Stomach (tissue), 9 donors: ENCODE results near the gene TRERF1. TPM values are rescaled to one million over a fixed set of nuclear protein-coding genes. Genes with fewer than 3 reads are reported as not detected.

ENCODE experiments used
- DNase-seq, 2 donors: peaks; one replicate each; pipeline versions ENCODE4 v3.0.0 to v3.0.0-alpha.2; 2013 to 2019
- H3K27ac ChIP-seq, 5 donors: fragments of 200-600 bp in 4 of 5; sonication (generic) in 4 of 5; one replicate each; pipeline ENCODE4 v1.5.1; 2013 to 2019; ENCODE audit warnings: mild to moderate bottlenecking in 1 of 5, moderate library complexity in 1 of 5
- H3K27me3 ChIP-seq, 3 donors: fragments of 200-600 bp; sonication (generic); one replicate each; pipeline ENCODE4 v1.5.1; 2017 to 2019; ENCODE audit warnings: mixed run types in 1 of 3
- H3K36me3 ChIP-seq, 4 donors: fragments of 200-600 bp; sonication (generic); 1 replicate in 3 of 4; 2 replicates in 1 of 4; pipeline ENCODE4 v1.5.1; 2016 to 2019
- H3K4me1 ChIP-seq, 4 donors: fragments of 200-600 bp; sonication (generic); one replicate each; pipeline ENCODE4 v1.5.1; 2016 to 2019
- H3K4me3 ChIP-seq, 4 donors: fragments of 200-600 bp; sonication (generic) in 3 of 4; one replicate each; pipeline ENCODE4 v1.5.1; 2016 to 2019; ENCODE audit warnings: mild to moderate bottlenecking in 1 of 4
- H3K9me3 ChIP-seq, 4 donors: fragments of 200-600 bp; sonication (generic); one replicate each; pipeline ENCODE4 v1.5.1; 2016 to 2019
- EP300 ChIP-seq: sonication (generic); formaldehyde crosslinking; IDR thresholded peaks from one replicate; pipeline ENCODE4 v1.6.1; 2017; ENCODE audit warnings: antibody characterized with exemption
- POLR2A ChIP-seq, 4 donors: fragments of 450-650 bp; IDR thresholded peaks; one replicate each; pipeline ENCODE4 v1.6.1; 2016; ENCODE audit warnings: antibody characterized with exemption in 4 of 4, control low read depth in 2 of 4, mild to moderate bottlenecking in 1 of 4, moderate library complexity in 1 of 4
- POLR2AphosphoS5 ChIP-seq, 3 donors: sonication (generic); formaldehyde crosslinking; IDR thresholded peaks; one replicate each; pipeline ENCODE4 v1.6.1; 2016; ENCODE audit warnings: antibody characterized with exemption in 3 of 3
- WGBS, 5 donors: extraction: QIAGEN DNeasy Blood & Tissue Kit in 3 of 5; methylation state at CpG; one replicate each; pipeline versions ENCODE4 v1.1.5 to v1.1.7; 2013 to 2018; 5-methylcytosine and 5-hydroxymethylcytosine counted together
- intact Hi-C: fragments of 100-400 bp; cut with DNase I; formaldehyde crosslinking; loops from one replicate; pipeline ENCODE4 v1.15.1; 2023; ENCODE audit warnings: low total_unique reads
- polyA plus RNA-seq, 3 donors: library from polyadenylated mRNA; stranded (reverse); fragments of 200-250 nt; gene quantifications; one replicate each; pipeline ENCODE4 v1.2.3, GENCODE V29; 2013
- total RNA-seq, 5 donors: library from RNA; depleted of rRNA; stranded (reverse); fragments of >200 nt; gene quantifications; one replicate each; pipeline versions ENCODE4 v1.1.0 to v1.2.3, GENCODE V29; 2014 to 2016
- TF ChIP-seq, protein P1 (sequence below), 7 experiments: fragments of 450-650 bp in 4 of 7; fragments of 200-600 bp in 3 of 7; sonication (generic) in 3 of 7; IDR thresholded peaks; one replicate each; pipeline ENCODE4 v1.5.1; 2016 to 2019; ENCODE audit warnings: antibody characterized with exemption in 7 of 7, control low read depth in 2 of 7, mild to moderate bottlenecking in 1 of 7
- donor health status: healthy with polysubstance abuse.
- donor health status: Bipolar disorder and iron deficiency.
- donor health status: healthy.

TRERF1 gene
- total and polyA plus RNA-seq, 8 donors = 2.1 to 8.1 (median 4.9) TPM

DNA sequence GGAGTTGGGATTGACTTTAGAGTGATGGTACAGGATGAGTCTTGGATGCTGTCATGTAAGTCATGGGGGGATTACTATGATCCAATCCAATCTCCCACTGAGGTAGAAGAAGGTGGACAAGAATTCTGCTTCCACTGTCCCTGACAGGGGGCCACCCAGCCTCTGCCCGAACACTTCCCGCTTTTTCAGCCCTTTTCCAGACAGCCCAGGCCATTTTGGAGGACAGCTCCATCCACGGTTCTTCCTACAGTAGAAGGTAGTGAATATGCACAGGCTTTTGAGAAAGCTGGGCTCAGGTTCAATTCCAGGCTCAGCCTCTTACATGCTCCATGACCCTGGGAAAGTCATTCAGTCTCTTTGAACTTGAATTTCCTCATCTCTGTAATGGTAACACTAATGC, 31.0 kb downstream of the TRERF1 start:
- Histone ChIP-seq H3K27me3 (no peaks in the 10 kb centered on the region), H3K4me3 (no peak overlapping the region), H3K4me1 (peaks cover 0 to 26% (median 8%) of the 10 kb centered on the region in 4 donors), H3K9me3 (no peaks in the 10 kb centered on the region), H3K27ac (no peak overlapping the region), H3K36me3 (no peaks in the 10 kb centered on the region)
- no peak for DNase-seq
- no peak for TF ChIP-seq POLR2A (IDR thresholded peaks at IDR 0.05)
- no peak for TF ChIP-seq POLR2AphosphoS5 (IDR thresholded peaks at IDR 0.05)
- TF ChIP-seq EP300 = no peak
- TF ChIP-seq, protein P1, sequence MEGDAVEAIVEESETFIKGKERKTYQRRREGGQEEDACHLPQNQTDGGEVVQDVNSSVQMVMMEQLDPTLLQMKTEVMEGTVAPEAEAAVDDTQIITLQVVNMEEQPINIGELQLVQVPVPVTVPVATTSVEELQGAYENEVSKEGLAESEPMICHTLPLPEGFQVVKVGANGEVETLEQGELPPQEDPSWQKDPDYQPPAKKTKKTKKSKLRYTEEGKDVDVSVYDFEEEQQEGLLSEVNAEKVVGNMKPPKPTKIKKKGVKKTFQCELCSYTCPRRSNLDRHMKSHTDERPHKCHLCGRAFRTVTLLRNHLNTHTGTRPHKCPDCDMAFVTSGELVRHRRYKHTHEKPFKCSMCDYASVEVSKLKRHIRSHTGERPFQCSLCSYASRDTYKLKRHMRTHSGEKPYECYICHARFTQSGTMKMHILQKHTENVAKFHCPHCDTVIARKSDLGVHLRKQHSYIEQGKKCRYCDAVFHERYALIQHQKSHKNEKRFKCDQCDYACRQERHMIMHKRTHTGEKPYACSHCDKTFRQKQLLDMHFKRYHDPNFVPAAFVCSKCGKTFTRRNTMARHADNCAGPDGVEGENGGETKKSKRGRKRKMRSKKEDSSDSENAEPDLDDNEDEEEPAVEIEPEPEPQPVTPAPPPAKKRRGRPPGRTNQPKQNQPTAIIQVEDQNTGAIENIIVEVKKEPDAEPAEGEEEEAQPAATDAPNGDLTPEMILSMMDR (IDR thresholded peaks at IDR 0.05) = no peak
- intact Hi-C loops = no loop called here
- WGBS, 5 donors = 97 to 99% (median 97%) methylated on average over 3 of the region's 3 CpGs

DNA sequence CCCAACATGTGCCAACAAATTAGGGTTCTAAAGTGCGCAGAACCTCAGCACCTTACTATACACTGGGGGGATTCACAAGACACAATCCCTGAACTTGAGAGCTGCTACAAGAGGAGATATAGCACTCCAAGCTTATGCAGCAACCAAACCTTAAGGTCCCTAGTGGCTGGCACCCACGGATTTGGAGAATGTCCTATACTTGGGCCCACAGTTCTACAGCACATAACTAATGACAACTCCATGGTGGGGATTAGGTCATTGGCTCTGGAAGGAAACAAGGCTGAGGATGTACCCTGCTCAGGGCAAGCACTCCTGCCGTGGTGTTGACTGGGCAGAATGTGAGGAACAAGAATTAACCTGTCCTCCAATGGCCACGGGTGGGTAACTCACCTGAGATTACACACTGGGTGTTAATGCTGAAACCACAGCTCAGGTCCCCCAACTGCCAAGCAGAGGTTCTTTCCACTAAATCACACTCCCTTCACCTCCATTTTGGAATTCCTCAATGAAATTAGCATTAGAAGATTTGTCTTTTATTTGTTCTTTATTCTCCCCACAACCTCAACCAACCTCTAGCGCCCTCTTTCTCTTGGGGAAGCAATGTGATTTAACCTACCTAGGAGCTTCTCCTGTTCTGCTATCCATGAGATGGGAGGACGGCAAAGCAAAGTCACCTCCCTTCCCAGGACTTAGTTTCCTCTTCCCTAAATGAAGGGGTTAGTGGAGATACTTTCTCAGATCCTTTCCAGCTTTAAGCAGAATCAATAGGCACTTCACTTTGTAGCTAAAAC, 32.0 kb downstream of the TRERF1 start:
- no peak overlapping the region for H3K4me3 ChIP-seq
- TF ChIP-seq POLR2A (IDR thresholded peaks at IDR 0.05) = no peak
- TF ChIP-seq POLR2AphosphoS5 (IDR thresholded peaks at IDR 0.05) = no peak
- no peak for TF ChIP-seq EP300
- TF ChIP-seq, protein P1 (IDR thresholded peaks at IDR 0.05) = no peak
- 80 to 90% (median 89%) methylated on average over 6 of the region's 6 CpGs for WGBS, 5 donors
- no peaks in the 10 kb centered on the region for H3K27me3 ChIP-seq
- no peaks in the 10 kb centered on the region for H3K9me3 ChIP-seq
- DNase-seq = no peak
- intact Hi-C loops = no loop called here
- no peaks in the 10 kb centered on the region for H3K36me3 ChIP-seq
- peaks cover 0 to 18% (median 7%) of the 10 kb centered on the region in 4 donors for H3K4me1 ChIP-seq
- no peak overlapping the region for H3K27ac ChIP-seq

DNA sequence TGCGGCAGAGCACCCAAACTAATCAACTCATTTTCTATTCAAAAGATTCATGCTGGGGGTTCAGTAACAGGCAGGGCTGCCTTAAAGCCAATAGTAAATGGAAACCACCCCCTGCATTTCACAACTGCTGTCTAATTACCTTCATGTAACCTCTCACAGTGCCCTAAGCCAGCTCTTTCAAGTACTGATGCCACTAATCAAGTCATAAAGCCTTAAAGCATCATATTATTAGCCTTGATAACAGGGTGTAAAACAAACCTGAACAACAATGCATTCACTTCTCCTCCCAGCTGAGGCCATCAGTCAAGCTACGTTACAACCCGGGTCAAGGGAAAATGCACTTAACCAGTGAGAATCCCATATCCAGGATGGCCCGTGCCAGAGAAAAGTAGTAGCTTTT, 33.0 kb downstream of the TRERF1 start:
- 76 to 85% (median 80%) methylated on average over 4 of the region's 4 CpGs for WGBS, 5 donors
- peaks cover 0 to 13% (median 6%) of the 10 kb centered on the region in 4 donors for H3K4me1 ChIP-seq
- no peaks in the 10 kb centered on the region for H3K36me3 ChIP-seq
- H3K9me3 ChIP-seq = no peaks in the 10 kb centered on the region
- no peak overlapping the region for H3K4me3 ChIP-seq
- H3K27me3 ChIP-seq = no peaks in the 10 kb centered on the region
- H3K27ac ChIP-seq = no peak overlapping the region
- intact Hi-C loops = no loop called here
- no peak for DNase-seq
- no peak for TF ChIP-seq EP300
- TF ChIP-seq, protein P1 (IDR thresholded peaks at IDR 0.05) = no peak
- no peak for TF ChIP-seq POLR2A (IDR thresholded peaks at IDR 0.05)
- TF ChIP-seq POLR2AphosphoS5 (IDR thresholded peaks at IDR 0.05) = no peak

DNA sequence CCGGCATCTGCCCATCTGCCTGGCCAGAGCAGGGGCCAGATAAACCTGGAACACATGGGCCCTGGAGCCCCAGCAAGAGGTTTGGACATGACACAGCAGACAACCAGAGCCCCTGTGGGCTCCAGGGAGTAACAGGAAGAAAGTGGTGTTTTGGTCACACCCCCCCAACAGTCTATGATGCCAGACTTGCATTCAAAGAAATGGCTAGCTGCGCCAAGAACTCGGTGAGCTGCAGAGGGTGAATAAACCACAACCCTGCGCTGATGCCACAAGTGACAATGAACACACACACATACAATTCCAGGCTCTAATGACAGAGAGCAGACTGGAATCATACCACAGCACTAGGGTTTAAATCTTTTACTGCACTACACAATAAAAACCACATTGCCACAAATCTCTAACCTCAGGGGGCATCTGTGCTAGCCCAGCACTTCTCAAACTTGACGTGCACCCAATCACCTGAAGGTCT, 34.0 kb downstream of the TRERF1 start:
- intact Hi-C loops = no loop called here
- WGBS, 5 donors = 62 to 83% (median 80%) methylated on average over 5 of the region's 5 CpGs
- no peak for TF ChIP-seq POLR2A (IDR thresholded peaks at IDR 0.05)
- TF ChIP-seq POLR2AphosphoS5 (IDR thresholded peaks at IDR 0.05) = no peak
- TF ChIP-seq, protein P1 (IDR thresholded peaks at IDR 0.05) = no peak
- TF ChIP-seq EP300 = no peak

More for the DNA sequence above, 34.0 kb downstream of the TRERF1 start:
- Histone ChIP-seq H3K27ac (no peak overlapping the region), H3K4me3 (no peak overlapping the region), H3K9me3 (no peaks in the 10 kb centered on the region), H3K36me3 (no peaks in the 10 kb centered on the region), H3K27me3 (no peaks in the 10 kb centered on the region), H3K4me1 (peaks cover 0 to 13% (median 6%) of the 10 kb centered on the region in 4 donors)
- peak in 1 of 2 donors; percentile 27 for DNase-seq
